ENCODE results near the gene CD44.

CD44 gene

DNA sequence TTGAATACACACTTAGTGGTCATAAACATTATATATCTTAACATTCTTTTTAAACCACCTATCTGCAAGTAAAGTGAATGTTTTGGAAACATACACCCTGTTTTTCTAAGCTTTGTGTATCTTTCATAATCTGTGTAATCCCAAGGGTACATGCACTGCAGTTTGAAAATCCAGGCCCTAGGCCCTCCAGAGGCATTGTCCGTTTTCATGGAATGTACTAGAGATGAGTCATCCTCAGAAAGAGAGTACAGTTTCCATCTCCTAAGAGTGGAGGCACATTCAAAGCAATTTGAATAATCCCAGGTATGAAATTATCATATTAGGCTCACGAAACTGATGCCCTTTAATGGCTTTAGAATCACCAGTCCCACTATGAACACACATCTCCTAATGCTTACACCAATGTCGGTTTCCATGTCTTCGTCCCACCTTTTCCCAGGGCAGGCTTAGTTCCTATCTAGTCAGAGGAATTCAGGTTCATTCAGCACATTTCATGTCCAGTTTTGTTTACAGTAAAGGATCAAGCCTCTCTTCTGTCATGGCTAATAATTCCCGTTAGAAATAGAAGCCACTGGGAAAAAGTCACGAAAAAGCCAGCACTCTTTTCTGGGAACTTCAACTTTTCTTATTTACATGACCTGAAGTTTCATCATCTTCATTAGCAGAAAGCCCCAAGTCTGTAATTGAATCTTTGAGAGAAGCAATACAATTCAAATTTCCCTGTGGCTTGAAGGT lies 39.5 kb upstream of the CD44 start:
- no peaks in the 10 kb centered on the region for H3K36me3 ChIP-seq (ENCODE audit: control insufficient read depth in 4 of 4, insufficient read depth in 4 of 4, low read length in 3 of 4)
- H3K4me3 ChIP-seq (ENCODE audit: control insufficient read depth in 1 of 7, extremely low read depth in 1 of 7, insufficient read depth in 4 of 7, low read depth in 2 of 7, low read length in 6 of 7), result no peak overlapping the region
- peaks cover 0 to 9% (median 0%) of the 10 kb centered on the region in 4 experiments for H3K4me1 ChIP-seq (ENCODE audit: control extremely low read depth in 1 of 4, control insufficient read depth in 4 of 4, insufficient read depth in 4 of 4, low read length in 3 of 4)
- WGBS (ENCODE audit: insufficient coverage), result 88% methylated on average over 6 of the region's 6 CpGs
- no peak overlapping the region for H3K27ac ChIP-seq (ENCODE audit: insufficient read depth in 1 of 2, low read depth in 1 of 2, low read length in 2 of 2, poor library complexity in 1 of 2, severe bottlenecking in 2 of 2)
- CTCF ChIA-PET, result no interaction called here
- no peaks in the 10 kb centered on the region for H3K27me3 ChIP-seq (replicated peaks in 2 of 5; ENCODE audit: control insufficient read depth in 4 of 5, insufficient read depth in 5 of 5, low read length in 4 of 5)
- no peaks in the 10 kb centered on the region for H3K9me3 ChIP-seq (ENCODE audit: control extremely low read depth in 1 of 5, control insufficient read depth in 4 of 5, insufficient read depth in 2 of 5, low read depth in 1 of 5, low read length in 4 of 5)
- DNase-seq, result no peak
- POLR2A ChIA-PET, result no interaction called here

DNA sequence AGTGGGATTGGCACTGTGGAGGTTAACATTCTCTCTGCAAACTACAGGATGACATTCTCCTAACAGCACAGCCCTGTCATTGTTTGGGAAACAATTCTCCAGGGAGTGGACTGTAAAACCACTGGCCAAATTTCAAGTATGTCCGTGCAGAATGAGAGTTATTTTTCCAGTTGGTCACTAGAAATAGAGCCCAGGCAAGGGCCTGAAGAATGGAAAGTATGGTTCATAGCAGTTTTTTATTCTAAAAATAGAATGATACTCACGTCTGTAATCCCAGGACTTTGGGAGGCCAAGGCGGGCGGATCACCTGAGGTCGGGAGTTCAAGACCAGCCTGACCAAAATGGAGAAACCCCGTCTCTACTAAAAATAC lies 39.0 kb upstream of the CD44 start:
- H3K36me3 ChIP-seq (ENCODE audit: control insufficient read depth in 4 of 4, insufficient read depth in 4 of 4, low read length in 3 of 4), result no peaks in the 10 kb centered on the region
- H3K4me1 ChIP-seq (ENCODE audit: control extremely low read depth in 1 of 4, control insufficient read depth in 4 of 4, insufficient read depth in 4 of 4, low read length in 3 of 4), result peaks cover 0 to 8% (median 0%) of the 10 kb centered on the region in 4 experiments
- POLR2A ChIA-PET, result interaction anchor here (0.6 kb wide), 1 partner anchor 12 kb away, joined by 4 read pairs; no protein-coding TSS in a partner anchor
- 100% methylated on average over 2 of the region's 6 CpGs for WGBS (ENCODE audit: insufficient coverage)
- H3K4me3 ChIP-seq (ENCODE audit: control insufficient read depth in 1 of 7, extremely low read depth in 1 of 7, insufficient read depth in 4 of 7, low read depth in 2 of 7, low read length in 6 of 7), result no peak overlapping the region
- no peaks in the 10 kb centered on the region for H3K9me3 ChIP-seq (ENCODE audit: control extremely low read depth in 1 of 5, control insufficient read depth in 4 of 5, insufficient read depth in 2 of 5, low read depth in 1 of 5, low read length in 4 of 5)
- DNase-seq, result no peak
- CTCF ChIA-PET, result interaction anchor here (1.7 kb wide), 1 partner anchor 17 kb away, joined by 3 read pairs; no protein-coding TSS in a partner anchor
- H3K27me3 ChIP-seq (replicated peaks in 2 of 5; ENCODE audit: control insufficient read depth in 4 of 5, insufficient read depth in 5 of 5, low read length in 4 of 5), result no peaks in the 10 kb centered on the region
- H3K27ac ChIP-seq (ENCODE audit: insufficient read depth in 1 of 2, low read depth in 1 of 2, low read length in 2 of 2, poor library complexity in 1 of 2, severe bottlenecking in 2 of 2), result no peak overlapping the region

DNA sequence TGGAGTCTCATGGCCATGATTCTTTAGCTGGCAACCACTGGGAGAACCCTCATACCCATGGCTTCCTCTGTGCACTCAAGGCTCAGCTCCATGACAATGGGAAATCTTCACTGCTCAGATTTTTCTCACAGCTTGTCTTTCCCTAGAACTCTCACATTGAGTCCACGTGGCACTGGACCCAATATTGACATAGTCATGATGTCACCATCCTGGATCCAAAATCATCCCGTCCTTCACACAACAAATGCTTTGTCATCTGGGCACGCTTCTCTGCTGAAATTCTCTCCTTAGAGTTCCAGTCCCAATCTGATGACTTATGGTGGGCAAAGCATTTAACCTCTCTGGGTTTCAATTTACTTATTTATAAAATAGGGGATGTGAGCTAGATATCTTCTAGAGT lies 37.7 kb upstream of the CD44 start:
- no peak overlapping the region for H3K4me3 ChIP-seq (ENCODE audit: control insufficient read depth in 1 of 7, extremely low read depth in 1 of 7, insufficient read depth in 4 of 7, low read depth in 2 of 7, low read length in 6 of 7)
- H3K4me1 ChIP-seq (ENCODE audit: control extremely low read depth in 1 of 4, control insufficient read depth in 4 of 4, insufficient read depth in 4 of 4, low read length in 3 of 4), result peaks cover under 1 to 10% (median 3%) of the 10 kb centered on the region in 4 experiments
- H3K27me3 ChIP-seq (replicated peaks in 2 of 5; ENCODE audit: control insufficient read depth in 4 of 5, insufficient read depth in 5 of 5, low read length in 4 of 5), result no peaks in the 10 kb centered on the region
- POLR2A ChIA-PET, result no interaction called here
- H3K36me3 ChIP-seq (ENCODE audit: control insufficient read depth in 4 of 4, insufficient read depth in 4 of 4, low read length in 3 of 4), result no peaks in the 10 kb centered on the region
- WGBS (ENCODE audit: insufficient coverage), result 100% methylated on average over 3 of the region's 3 CpGs
- no peak for DNase-seq
- no peak overlapping the region for H3K27ac ChIP-seq (ENCODE audit: insufficient read depth in 1 of 2, low read depth in 1 of 2, low read length in 2 of 2, poor library complexity in 1 of 2, severe bottlenecking in 2 of 2)
- CTCF ChIA-PET, result interaction anchor here (1.3 to 1.7 kb wide), 2 partner anchors 16 kb away, joined by 3 to 5 read pairs; no protein-coding TSS in a partner anchor
- H3K9me3 ChIP-seq (ENCODE audit: control extremely low read depth in 1 of 5, control insufficient read depth in 4 of 5, insufficient read depth in 2 of 5, low read depth in 1 of 5, low read length in 4 of 5), result no peaks in the 10 kb centered on the region

DNA sequence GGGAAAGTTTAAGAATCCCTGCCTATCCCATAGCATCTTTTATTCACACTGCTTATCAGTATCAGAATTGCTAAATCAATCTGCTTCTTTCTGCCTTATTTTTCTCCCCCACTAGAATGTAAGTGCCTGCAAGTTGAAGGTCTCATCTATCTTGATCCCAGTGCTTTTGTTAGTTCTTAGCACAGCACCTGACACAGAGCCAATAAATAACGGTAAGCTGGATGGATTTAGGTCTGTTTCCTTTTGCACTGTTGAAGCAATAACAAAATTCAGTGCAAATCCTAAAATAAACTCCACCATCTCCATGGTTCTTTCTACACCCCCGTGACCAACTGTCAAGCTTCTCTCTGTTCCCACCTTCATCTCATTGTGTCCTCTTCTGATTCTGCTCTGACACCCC lies 36.7 kb upstream of the CD44 start:
- 75% methylated on average over 1 of the region's 2 CpGs for WGBS (ENCODE audit: insufficient coverage)
- no peaks in the 10 kb centered on the region for H3K9me3 ChIP-seq (ENCODE audit: control extremely low read depth in 1 of 5, control insufficient read depth in 4 of 5, insufficient read depth in 2 of 5, low read depth in 1 of 5, low read length in 4 of 5)
- H3K27ac ChIP-seq (ENCODE audit: insufficient read depth in 1 of 2, low read depth in 1 of 2, low read length in 2 of 2, poor library complexity in 1 of 2, severe bottlenecking in 2 of 2), result no peak overlapping the region
- H3K4me1 ChIP-seq (ENCODE audit: control extremely low read depth in 1 of 4, control insufficient read depth in 4 of 4, insufficient read depth in 4 of 4, low read length in 3 of 4), result peaks cover 11 to 20% (median 14%) of the 10 kb centered on the region in 4 experiments
- H3K27me3 ChIP-seq (replicated peaks in 2 of 5; ENCODE audit: control insufficient read depth in 4 of 5, insufficient read depth in 5 of 5, low read length in 4 of 5), result no peaks in the 10 kb centered on the region
- ChIA-PET POLR2A (no interaction called here), CTCF (interaction anchor here (0.8 to 1.8 kb wide), 6 partner anchors 9 to 72 kb away, joined by 3 to 10 read pairs (median 4); no protein-coding TSS in a partner anchor)
- no peak overlapping the region for H3K4me3 ChIP-seq (ENCODE audit: control insufficient read depth in 1 of 7, extremely low read depth in 1 of 7, insufficient read depth in 4 of 7, low read depth in 2 of 7, low read length in 6 of 7)
- no peak for DNase-seq
- H3K36me3 ChIP-seq (ENCODE audit: control insufficient read depth in 4 of 4, insufficient read depth in 4 of 4, low read length in 3 of 4), result no peaks in the 10 kb centered on the region

DNA sequence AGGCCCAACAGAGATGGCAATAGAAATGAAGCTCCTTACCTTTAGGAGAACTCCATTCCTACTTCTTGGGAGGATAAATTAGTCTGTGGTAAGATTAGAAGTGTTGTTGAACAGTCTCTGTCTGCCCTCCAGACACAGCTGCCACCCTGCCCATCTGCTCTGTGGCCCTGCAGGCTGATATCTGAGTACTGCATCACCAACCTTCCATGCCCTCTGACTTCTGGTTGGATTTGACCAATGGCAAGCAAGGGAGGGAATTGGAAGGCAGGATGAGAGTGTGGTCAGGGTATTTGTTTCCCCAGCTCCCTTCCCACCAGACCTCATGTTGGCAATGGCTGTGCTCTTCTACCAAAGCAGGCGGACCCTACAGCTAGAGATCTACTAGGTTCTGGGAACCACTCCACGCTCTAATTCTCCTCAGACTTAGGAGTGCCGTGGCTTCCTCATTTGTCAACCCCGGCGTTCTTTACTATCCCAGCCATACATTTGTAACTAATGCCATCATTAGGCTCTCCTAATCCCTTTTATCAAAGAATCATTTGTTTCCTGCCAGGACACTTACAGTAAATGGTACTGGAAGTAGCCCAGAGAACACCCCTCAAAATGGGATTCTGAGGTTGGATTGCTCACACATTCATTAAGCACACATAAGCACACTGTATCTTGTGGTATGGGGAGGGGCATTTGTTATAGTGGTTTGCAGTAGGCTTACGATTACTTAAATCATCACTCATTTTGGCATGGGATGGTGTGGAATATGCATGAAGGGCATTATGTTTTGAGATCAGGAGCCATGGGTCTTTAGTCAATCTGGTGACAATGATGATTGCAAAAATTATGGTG lies 35.4 kb upstream of the CD44 start:
- Histone ChIP-seq H3K36me3 (ENCODE audit: control insufficient read depth in 4 of 4, insufficient read depth in 4 of 4, low read length in 3 of 4) (no peaks in the 10 kb centered on the region), H3K4me1 (ENCODE audit: control extremely low read depth in 1 of 4, control insufficient read depth in 4 of 4, insufficient read depth in 4 of 4, low read length in 3 of 4) (peaks cover 14 to 27% (median 26%) of the 10 kb centered on the region in 4 experiments), H3K9me3 (ENCODE audit: control extremely low read depth in 1 of 5, control insufficient read depth in 4 of 5, insufficient read depth in 2 of 5, low read depth in 1 of 5, low read length in 4 of 5) (no peaks in the 10 kb centered on the region), H3K4me3 (ENCODE audit: control insufficient read depth in 1 of 7, extremely low read depth in 1 of 7, insufficient read depth in 4 of 7, low read depth in 2 of 7, low read length in 6 of 7) (no peak overlapping the region), H3K27ac (ENCODE audit: insufficient read depth in 1 of 2, low read depth in 1 of 2, low read length in 2 of 2, poor library complexity in 1 of 2, severe bottlenecking in 2 of 2) (no peak overlapping the region), H3K27me3 (replicated peaks in 2 of 5; ENCODE audit: control insufficient read depth in 4 of 5, insufficient read depth in 5 of 5, low read length in 4 of 5) (no peaks in the 10 kb centered on the region)
- POLR2A ChIA-PET, result no interaction called here
- CTCF ChIA-PET, result interaction anchor here (1.3 to 1.8 kb wide), 4 partner anchors 10 to 26 kb away, joined by 4 to 10 read pairs (median 4); no protein-coding TSS in a partner anchor
- WGBS (ENCODE audit: insufficient coverage), result 95% methylated on average over 5 of the region's 6 CpGs
- no peak for DNase-seq

DNA sequence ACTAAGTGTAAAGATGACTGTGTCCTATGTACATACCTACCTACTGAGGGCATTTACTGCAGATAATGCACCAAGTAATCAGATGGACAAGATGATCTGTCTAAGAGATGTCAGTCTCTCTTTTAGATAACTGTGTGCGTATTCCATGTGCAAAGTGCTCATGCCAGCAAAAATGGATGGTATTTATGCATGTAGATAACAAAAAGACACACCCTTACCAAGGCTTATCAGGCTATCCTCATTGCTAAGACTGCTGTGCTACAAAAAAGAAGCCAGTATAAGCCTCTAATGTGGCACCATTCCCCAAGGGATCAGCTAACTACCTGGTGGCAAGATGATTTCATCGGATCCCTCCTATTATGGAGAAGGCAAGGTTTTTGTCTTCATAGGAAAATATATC lies 34.3 kb upstream of the CD44 start:
- Histone ChIP-seq H3K9me3 (ENCODE audit: control extremely low read depth in 1 of 5, control insufficient read depth in 4 of 5, insufficient read depth in 2 of 5, low read depth in 1 of 5, low read length in 4 of 5) (no peaks in the 10 kb centered on the region), H3K4me1 (ENCODE audit: control extremely low read depth in 1 of 4, control insufficient read depth in 4 of 4, insufficient read depth in 4 of 4, low read length in 3 of 4) (peaks cover 14 to 37% (median 32%) of the 10 kb centered on the region in 4 experiments), H3K27me3 (replicated peaks in 2 of 5; ENCODE audit: control insufficient read depth in 4 of 5, insufficient read depth in 5 of 5, low read length in 4 of 5) (no peaks in the 10 kb centered on the region), H3K36me3 (ENCODE audit: control insufficient read depth in 4 of 4, insufficient read depth in 4 of 4, low read length in 3 of 4) (no peaks in the 10 kb centered on the region), H3K27ac (ENCODE audit: insufficient read depth in 1 of 2, low read depth in 1 of 2, low read length in 2 of 2, poor library complexity in 1 of 2, severe bottlenecking in 2 of 2) (no peak overlapping the region), H3K4me3 (ENCODE audit: control insufficient read depth in 1 of 7, extremely low read depth in 1 of 7, insufficient read depth in 4 of 7, low read depth in 2 of 7, low read length in 6 of 7) (no peak overlapping the region)
- DNase-seq, result peak in 2 of 3 donors; percentile 33 to 62
- no CpG with 5 or more reads among the region's 2 CpGs for WGBS (ENCODE audit: insufficient coverage)
- CTCF ChIA-PET, result interaction anchor here (0.8 to 1.2 kb wide), 2 partner anchors 35 to 108 kb away, joined by 3 read pairs; no protein-coding TSS in a partner anchor
- POLR2A ChIA-PET, result no interaction called here
